Muscle of leg (tissue), 11 donors: Measurements from ENCODE around the gene RNU5D-1. TPM values are rescaled to one million over a fixed set of nuclear protein-coding genes. Genes with fewer than 3 reads are reported as not detected.
A peak's percentile ranks its signal among the peaks of the same experiment; 100 is the strongest.

Source experiments
- DNase-seq: peaks from one replicate; pipeline ENCODE4 v3.0.0; 2013
- H3K27ac ChIP-seq: one replicate; pipeline ENCODE4 v1.5.1; 2013; ENCODE audit warnings: mild to moderate bottlenecking, low read length, control low read depth
- H3K27me3 ChIP-seq: one replicate; pipeline ENCODE4 v1.6.1; 2013; ENCODE audit warnings: low read length; ENCODE audit not compliant: control insufficient read depth, insufficient read depth
- H3K36me3 ChIP-seq: one replicate; pipeline ENCODE4 v1.6.1; 2013; ENCODE audit warnings: low read length; ENCODE audit not compliant: control insufficient read depth, insufficient read depth
- H3K4me1 ChIP-seq: one replicate; pipeline ENCODE4 v1.6.1; 2013; ENCODE audit warnings: low read length; ENCODE audit not compliant: control insufficient read depth, insufficient read depth
- H3K4me3 ChIP-seq: one replicate; pipeline ENCODE4 v1.5.1; 2013; ENCODE audit warnings: low read length, control low read depth
- H3K9me3 ChIP-seq: replicated peaks from 2 replicates; pipeline ENCODE4 v1.6.1; 2013; ENCODE audit warnings: low read depth, low read length; ENCODE audit not compliant: control insufficient read depth
- WGBS: methylation state at CpG from one replicate; pipeline ENCODE4 v1.1.5; 2013; ENCODE audit warnings: missing lambda C conversion rate; ENCODE audit not compliant: insufficient coverage; 5-methylcytosine and 5-hydroxymethylcytosine counted together
- polyA plus RNA-seq, 8 donors: library from polyadenylated mRNA; unstranded; fragments of 120-200 nt; gene quantifications; one replicate each; pipeline versions ENCODE4 v1.2.1 to v1.2.3, GENCODE V29; 2013; ENCODE audit warnings: inconsistent platforms in 1 of 8, low replicate concordance in 1 of 8; ENCODE audit not compliant: insufficient read length in 8 of 8, insufficient read depth in 1 of 8
- total RNA-seq: library from RNA; stranded (reverse); fragments of 120-200 nt; gene quantifications from one replicate; pipeline ENCODE4 v1.2.4, GENCODE V29; 2013

RNU5D-1 gene
- total and polyA plus RNA-seq, 9 donors, result 1.5 TPM; not detected in 8

- Histone ChIP-seq H3K4me1 (peaks cover 5% of the 10 kb centered on the region), H3K4me3 (no peak overlapping the region), H3K36me3 (no peaks in the 10 kb centered on the region), H3K9me3 (no peaks in the 10 kb centered on the region), H3K27ac (peak overlapping the region; percentile 3), H3K27me3 (no peaks in the 10 kb centered on the region)
- no CpG with 5 or more reads among the region's 1 CpG for WGBS
- no peak for DNase-seq
Measured at GRCh38 chr1:44733784-44734183, 2.8 kb upstream of the RNU5D-1 start.

DNA sequence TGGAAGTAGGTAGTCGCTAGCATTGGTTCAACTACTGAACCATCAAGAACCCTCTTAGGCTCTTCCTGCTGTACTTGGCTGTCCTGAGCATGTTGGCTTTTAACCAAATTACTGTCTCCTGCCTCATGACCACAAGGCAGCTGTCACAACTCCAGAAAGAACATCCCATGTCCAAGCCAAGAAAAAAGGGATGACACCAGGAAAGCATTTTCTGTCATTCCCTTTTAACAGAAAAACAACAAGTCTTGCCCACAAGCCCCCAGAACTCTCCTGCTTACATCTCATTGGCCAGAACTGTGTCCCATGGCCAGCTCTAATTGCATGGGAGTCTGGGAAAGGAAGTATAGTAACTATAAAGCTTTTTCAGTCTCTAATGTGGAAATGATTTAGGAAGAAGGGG is 2.4 kb upstream of the RNU5D-1 start:
- Histone ChIP-seq H3K27ac (peak overlapping the region; percentile 3), H3K27me3 (no peaks in the 10 kb centered on the region), H3K9me3 (no peaks in the 10 kb centered on the region), H3K4me1 (peaks cover 5% of the 10 kb centered on the region), H3K36me3 (no peaks in the 10 kb centered on the region), H3K4me3 (no peak overlapping the region)
- DNase-seq, result peak; percentile 67
- WGBS, result no CpG with 5 or more reads among the region's 1 CpG

DNA sequence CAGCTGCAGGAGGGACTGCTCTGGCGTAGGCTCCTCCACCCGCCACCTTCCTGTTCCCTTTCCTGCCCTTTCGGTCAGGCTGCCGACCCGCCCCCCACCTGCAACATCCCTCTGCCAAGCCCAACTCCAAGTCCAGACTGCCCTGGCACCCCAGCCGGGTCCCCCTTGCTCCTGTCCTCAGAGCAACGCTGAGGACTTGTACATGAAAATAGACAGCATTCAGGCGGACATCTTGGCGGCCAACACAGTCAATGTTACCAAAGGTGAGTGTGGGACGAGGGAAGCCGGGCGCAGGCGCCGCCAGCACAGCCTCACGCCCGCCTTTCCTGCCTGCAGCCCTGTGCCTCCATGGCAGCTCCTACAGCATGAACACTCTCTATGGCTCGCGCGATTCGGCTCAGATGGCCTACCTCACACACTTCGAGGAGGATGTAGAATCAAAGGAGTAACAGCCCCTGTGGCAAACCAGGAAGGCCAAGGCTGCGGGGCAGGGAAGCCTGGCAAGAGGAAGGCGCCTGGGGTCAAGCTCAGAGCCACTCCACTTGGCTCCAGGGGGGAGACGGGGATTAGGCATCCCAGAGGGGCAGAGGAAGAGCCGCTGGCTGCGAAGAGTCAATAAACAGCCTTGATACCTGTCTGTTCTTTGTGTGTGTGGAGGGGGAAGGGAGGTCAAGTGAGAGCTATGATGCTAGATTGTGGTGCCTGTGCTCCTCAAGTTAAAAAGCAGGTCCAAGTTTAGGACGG is 5.8 kb downstream of the RNU5D-1 start:
- WGBS, result 85% methylated on average over 22 of the region's 27 CpGs
- no peak for DNase-seq
- Histone ChIP-seq H3K36me3 (no peaks in the 10 kb centered on the region), H3K27me3 (no peaks in the 10 kb centered on the region), H3K4me3 (no peak overlapping the region), H3K4me1 (no peaks in the 10 kb centered on the region), H3K9me3 (no peaks in the 10 kb centered on the region), H3K27ac (no peak overlapping the region)

- 81% methylated on average over 59 of the region's 64 CpGs for WGBS
- no peaks in the 10 kb centered on the region for H3K36me3 ChIP-seq
- no peak overlapping the region for H3K27ac ChIP-seq
- H3K9me3 ChIP-seq, result no peaks in the 10 kb centered on the region
- H3K4me3 ChIP-seq, result no peak overlapping the region
- no peaks in the 10 kb centered on the region for H3K27me3 ChIP-seq
- DNase-seq, result no peak
- H3K4me1 ChIP-seq, result no peaks in the 10 kb centered on the region
Measured at GRCh38 chr1:44724296-44724954, 6.5 kb downstream of the RNU5D-1 start.

GRCh38 chr1:44723496-44724295 is 7.3 kb downstream of the RNU5D-1 start:
- no peaks in the 10 kb centered on the region for H3K9me3 ChIP-seq
- H3K27ac ChIP-seq, result no peak overlapping the region
- DNase-seq, result peak; percentile 22
- no peaks in the 10 kb centered on the region for H3K36me3 ChIP-seq
- 78% methylated on average over 19 of the region's 28 CpGs for WGBS
- no peaks in the 10 kb centered on the region for H3K4me1 ChIP-seq
- H3K27me3 ChIP-seq, result no peaks in the 10 kb centered on the region
- no peak overlapping the region for H3K4me3 ChIP-seq

GRCh38 chr1:44723064-44723463 is 7.9 kb downstream of the RNU5D-1 start:
- H3K36me3 ChIP-seq, result no peaks in the 10 kb centered on the region
- WGBS, result 88% methylated on average over 3 of the region's 9 CpGs
- no peak overlapping the region for H3K27ac ChIP-seq
- H3K9me3 ChIP-seq, result no peaks in the 10 kb centered on the region
- no peak for DNase-seq
- H3K27me3 ChIP-seq, result no peaks in the 10 kb centered on the region
- no peak overlapping the region for H3K4me3 ChIP-seq
- no peaks in the 10 kb centered on the region for H3K4me1 ChIP-seq

GRCh38 chr1:44721485-44722361 is 9.2 kb downstream of the RNU5D-1 start:
- no peaks in the 10 kb centered on the region for H3K4me1 ChIP-seq
- no peaks in the 10 kb centered on the region for H3K36me3 ChIP-seq
- H3K9me3 ChIP-seq, result no peaks in the 10 kb centered on the region
- peak; percentile 76 for DNase-seq
- WGBS, result 26% methylated on average over 5 of the region's 14 CpGs
- H3K27ac ChIP-seq, result no peak overlapping the region
- H3K27me3 ChIP-seq, result no peaks in the 10 kb centered on the region
- H3K4me3 ChIP-seq, result no peak overlapping the region

- no peak overlapping the region for H3K27ac ChIP-seq
- H3K9me3 ChIP-seq, result no peaks in the 10 kb centered on the region
- H3K4me3 ChIP-seq, result no peak overlapping the region
- H3K36me3 ChIP-seq, result no peaks in the 10 kb centered on the region
- H3K4me1 ChIP-seq, result no peaks in the 10 kb centered on the region
- H3K27me3 ChIP-seq, result no peaks in the 10 kb centered on the region
- WGBS, result 91% methylated on average over 4 of the region's 4 CpGs
- DNase-seq, result no peak
Measured at GRCh38 chr1:44720281-44720680, 10.7 kb downstream of the RNU5D-1 start.

- WGBS, result 67% methylated on average over 3 of the region's 5 CpGs
- H3K27me3 ChIP-seq, result no peaks in the 10 kb centered on the region
- no peak overlapping the region for H3K27ac ChIP-seq
- H3K4me1 ChIP-seq, result no peaks in the 10 kb centered on the region
- DNase-seq, result no peak
- H3K36me3 ChIP-seq, result no peaks in the 10 kb centered on the region
- H3K9me3 ChIP-seq, result no peaks in the 10 kb centered on the region
- no peak overlapping the region for H3K4me3 ChIP-seq
Measured at GRCh38 chr1:44719318-44719717, 11.7 kb downstream of the RNU5D-1 start.
